22Rv1 (cell line): ENCODE measurements around the gene SMAD9.

Experiments used
- ZFX ChIP-seq: fragments of 450-650 bp; IDR thresholded peaks from 2 replicates; pipeline ENCODE4 v1.6.1; 2017; ENCODE audit warnings: antibody characterized with exemption, borderline replicate concordance
- TF ChIP-seq, protein P1 (sequence below): fragments of 450-650 bp; IDR thresholded peaks from 2 replicates; pipeline ENCODE4 v1.5.1; 2017; ENCODE audit warnings: mild to moderate bottlenecking

DNA sequence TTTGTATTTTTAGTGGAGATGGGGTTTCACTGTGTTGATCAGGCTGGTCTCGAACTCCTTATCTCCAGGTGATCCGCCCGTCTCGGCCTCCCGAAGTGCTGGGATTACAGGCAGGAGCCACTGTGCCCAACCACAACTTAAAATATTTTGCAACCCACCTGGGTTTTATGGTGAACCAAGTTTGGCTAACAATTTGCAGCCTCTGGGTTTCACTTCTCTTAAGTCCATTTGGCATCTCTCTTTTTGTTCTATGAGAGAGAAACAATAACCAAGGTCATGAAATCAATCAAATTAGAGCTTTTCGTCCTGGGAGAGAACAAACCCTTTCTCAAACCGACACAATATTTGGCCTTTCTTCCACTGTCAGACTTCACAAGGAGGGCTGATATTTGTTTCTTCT is 5.6 kb upstream of the SMAD9 start:
- TF ChIP-seq, protein P1, sequence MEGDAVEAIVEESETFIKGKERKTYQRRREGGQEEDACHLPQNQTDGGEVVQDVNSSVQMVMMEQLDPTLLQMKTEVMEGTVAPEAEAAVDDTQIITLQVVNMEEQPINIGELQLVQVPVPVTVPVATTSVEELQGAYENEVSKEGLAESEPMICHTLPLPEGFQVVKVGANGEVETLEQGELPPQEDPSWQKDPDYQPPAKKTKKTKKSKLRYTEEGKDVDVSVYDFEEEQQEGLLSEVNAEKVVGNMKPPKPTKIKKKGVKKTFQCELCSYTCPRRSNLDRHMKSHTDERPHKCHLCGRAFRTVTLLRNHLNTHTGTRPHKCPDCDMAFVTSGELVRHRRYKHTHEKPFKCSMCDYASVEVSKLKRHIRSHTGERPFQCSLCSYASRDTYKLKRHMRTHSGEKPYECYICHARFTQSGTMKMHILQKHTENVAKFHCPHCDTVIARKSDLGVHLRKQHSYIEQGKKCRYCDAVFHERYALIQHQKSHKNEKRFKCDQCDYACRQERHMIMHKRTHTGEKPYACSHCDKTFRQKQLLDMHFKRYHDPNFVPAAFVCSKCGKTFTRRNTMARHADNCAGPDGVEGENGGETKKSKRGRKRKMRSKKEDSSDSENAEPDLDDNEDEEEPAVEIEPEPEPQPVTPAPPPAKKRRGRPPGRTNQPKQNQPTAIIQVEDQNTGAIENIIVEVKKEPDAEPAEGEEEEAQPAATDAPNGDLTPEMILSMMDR = no peak
- no peak for TF ChIP-seq ZFX
